SW 1271 (cell line): ENCODE data around the gene ZNF8.
"Not testable (repeated sequence)": the region's sequence is repeated elsewhere in the genome, so short reads cannot be mapped to it uniquely, and the experiment has no call there.

Experiments
- DNase-seq, 2 experiments: peaks; one replicate each; lab custom pipeline; 2025; lab: John Stamatoyannopoulos, UW

The ZNF8 gene

DNA sequence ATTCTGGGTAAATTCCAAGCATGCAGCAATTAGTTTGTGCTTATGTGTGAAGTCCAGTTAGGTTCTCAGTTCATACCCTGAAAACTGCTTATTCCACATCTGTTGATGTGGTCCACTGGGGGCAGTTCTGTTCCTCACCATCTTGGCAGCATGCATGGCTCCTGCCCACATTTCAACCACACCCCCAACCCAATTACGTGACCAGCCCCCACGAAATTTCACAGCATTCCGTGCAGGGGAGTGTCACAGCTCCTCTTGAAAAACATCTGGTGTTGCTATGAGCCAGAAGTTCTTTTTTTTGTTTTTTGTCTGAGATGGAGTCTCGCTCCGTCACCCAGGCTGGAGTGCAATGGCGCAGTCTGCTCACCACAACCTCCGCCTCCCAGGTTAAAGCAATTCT lies 17.3 kb downstream of the ZNF8 start:
- DNase-seq, result no peak

DNA sequence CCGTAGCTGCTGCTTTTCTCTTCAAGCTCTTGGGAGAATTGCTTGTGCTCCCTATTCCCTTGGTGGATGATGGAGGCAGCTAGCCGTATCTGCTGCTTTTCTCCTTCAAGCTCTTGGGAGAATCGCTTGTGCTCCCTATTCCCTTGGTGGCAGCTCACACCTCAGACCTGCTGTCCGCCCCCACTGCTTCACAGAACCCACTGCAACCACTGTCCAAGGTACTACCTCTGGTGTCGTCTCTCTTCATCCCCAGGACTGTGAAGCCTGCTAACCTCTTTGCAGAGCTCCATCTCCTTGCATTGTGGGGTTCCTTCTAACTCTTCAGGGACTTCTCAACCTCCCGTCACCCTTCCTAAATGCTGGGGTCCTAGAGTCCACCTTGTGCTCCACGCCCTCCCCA lies 21.9 kb downstream of the ZNF8 start:
- DNase-seq, result no peak

DNA sequence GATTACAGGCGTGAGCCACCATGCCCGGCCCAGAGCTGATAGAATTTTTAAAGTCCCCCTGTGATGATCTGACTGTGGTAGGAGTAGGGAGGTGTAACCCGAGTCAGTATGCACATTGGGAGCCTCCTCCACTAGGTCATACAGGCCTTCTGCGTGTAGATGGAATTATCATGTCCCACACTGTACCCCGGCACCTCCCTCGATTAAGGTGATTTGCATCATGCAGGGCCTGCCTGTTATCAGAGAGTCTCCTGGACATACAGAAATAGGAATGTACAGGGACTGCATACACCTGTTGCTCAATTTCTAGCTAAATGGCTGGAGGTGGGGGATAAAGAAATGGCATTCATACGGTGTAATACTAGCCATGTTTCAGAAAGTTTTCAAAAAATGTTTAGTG lies 25.5 kb downstream of the ZNF8 start:
- no peak for DNase-seq

DNA sequence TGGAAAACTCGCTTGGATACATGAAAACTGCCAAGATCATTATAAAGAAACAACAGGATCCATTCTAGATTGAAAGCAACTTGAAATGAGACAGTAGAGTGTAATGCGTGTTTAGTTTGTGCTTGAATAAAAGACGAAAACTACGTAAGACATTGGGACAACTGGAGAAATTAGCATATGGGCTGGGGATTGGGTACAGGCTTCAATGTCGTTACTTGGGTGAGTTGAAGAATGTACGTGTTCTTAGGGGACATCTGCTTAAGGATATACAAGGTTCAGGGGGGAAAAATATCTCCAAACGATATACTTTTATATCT lies 26.0 kb downstream of the ZNF8 start:
- no peak for DNase-seq

DNA sequence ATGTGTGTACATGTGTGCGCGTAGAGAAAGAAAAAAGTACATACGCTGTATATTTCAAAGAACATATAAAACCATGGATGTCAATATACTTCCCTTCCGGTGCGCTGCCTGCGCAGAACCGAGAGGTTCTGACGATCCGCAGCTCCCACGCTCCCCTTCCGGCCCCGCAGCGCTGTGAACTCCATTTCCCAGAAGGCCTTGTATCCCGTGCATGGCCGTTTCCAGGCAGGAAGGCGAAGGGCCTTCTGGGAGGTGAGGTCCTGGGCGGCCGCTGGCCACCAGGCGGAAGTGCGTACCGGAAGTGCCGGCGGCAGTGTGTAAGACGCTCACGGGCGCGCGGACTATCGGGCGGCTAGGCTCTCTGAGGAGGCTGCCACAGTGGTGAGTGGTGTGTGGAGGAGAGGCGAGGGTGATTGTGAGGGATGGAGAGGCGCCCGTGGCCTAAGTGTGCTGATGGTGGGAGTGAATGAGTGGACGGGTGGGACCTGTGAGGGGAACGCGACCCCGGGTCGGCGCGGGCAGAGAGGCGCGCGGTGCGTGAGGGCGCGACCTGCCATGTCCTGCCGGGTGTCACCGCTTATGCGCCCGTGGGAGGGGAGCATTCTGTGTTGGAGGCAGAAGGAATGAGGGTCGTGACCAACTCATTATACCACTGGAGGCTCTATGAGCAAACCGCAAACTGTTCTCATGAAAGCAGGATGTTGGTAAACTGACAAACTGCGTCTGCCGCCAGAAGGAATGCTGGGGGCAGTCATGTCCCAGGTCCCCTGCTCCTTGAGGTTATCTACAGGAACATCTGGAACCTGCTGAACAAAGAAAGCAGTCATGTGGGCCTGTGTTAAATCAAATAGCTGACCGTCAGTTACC lies 26.5 kb downstream of the ZNF8 start, which contains the start of gene ERVK3-1:
ERVK3-1 (plus strand) TSS at position 313 of the 867 bp plus-strand sequence. CDS start 6,792 bp downstream, outside the sequence.
- DNase-seq, result peak; percentile 66 to 88

DNA sequence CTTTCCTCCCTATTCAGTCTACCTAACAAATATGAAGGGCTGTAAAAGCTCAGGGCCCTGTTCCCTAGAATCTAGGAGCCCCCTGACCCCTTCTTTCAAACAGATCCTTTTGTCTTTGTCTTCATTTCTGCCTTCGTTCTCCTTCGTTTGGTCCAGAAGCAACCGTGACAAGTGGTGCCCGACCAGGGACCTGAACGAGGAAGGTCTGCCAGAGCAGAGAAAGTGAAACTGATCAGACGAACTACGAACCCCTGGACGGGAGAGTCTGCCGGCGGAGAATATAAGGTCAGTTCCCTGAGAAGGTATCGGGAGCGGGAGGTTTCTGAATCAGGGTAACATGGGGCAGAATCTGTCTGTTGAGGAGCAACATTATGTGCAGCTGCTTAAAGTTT lies 27.2 kb downstream of the ZNF8 start:
- DNase-seq, result no peak

DNA sequence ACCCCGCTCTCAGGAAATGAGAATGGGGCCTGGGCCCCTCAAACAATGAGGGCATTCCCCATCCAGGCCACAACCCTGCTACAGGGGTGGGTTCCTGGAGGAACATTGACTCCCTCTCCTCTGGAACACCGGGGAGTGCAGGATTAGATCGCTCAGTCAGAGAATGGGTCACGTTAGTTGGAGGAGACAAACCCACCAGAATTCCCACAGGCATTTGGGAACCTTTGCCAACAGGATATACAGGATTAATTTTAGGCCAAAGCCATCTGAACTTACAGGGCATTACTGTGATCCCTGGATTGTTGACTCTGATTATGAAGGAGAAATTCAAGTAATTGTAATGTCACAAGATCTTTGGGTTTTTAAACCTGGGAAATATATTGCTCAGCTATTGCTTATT lies 29.0 kb downstream of the ZNF8 start:
- no peak for DNase-seq

DNA sequence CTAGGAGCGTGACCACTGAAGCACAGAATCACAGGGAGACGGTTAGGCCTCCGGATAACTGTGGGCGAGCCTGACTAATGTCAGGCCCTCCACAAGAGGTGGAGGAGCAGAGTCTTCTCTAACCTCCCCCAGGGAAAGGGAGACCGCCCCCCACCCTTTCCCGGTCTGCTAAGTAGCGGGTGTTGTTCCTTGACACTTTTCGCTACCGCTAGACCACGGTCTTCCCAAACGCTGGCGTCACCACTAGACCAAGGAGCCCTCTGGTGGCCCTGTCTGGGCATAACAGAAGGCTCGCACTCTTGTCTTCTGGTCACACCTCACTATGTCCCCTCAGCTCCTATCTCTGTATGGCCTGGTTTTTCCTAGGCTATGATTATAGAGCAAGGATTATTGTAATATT lies 31.9 kb downstream of the ZNF8 start:
- DNase-seq, result not testable (repeated sequence)

DNA sequence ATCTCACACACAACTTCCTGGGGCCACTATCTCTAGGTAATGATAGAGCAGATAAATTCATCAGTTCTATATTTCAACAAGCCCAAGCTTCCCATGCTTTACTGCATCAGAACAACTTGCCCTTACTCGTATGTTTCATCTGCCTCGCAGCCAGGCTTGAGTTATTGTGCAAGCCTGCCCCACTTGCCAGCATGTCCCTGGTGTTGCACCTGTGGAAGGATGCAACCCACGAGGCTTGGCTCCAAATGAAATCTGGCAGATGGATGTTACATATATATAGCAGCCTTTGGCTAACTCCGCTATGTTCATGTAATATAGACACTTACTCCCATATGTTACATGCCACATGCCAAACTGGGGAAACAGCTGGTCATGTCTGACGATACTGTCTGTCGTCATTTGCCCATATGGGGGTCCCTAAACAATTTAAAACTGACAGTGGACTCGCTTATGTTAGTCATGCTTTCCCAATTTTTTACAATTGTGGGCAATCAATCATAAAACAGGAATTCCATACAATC lies 32.6 kb downstream of the ZNF8 start:
- no peak for DNase-seq

DNA sequence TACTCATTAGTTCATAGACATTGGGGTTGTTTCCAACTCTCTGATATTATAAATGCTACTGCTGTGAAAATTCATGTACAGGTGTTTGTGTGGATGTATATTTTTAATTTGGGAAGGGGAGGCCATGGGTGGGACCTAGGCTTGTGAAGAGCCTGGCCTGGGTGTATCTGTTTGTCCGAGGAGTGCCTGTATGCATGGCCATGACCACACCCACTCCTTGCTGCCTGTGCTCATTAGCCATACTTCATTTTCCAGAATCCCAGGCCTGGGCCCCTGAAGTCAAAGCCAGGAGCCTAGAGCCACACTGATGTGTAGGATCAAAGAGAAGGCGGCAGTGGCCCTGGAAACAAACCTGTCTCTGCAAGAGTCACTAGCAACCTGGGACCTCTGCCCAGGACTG lies 36.8 kb downstream of the ZNF8 start:
- DNase-seq, result no peak

DNA sequence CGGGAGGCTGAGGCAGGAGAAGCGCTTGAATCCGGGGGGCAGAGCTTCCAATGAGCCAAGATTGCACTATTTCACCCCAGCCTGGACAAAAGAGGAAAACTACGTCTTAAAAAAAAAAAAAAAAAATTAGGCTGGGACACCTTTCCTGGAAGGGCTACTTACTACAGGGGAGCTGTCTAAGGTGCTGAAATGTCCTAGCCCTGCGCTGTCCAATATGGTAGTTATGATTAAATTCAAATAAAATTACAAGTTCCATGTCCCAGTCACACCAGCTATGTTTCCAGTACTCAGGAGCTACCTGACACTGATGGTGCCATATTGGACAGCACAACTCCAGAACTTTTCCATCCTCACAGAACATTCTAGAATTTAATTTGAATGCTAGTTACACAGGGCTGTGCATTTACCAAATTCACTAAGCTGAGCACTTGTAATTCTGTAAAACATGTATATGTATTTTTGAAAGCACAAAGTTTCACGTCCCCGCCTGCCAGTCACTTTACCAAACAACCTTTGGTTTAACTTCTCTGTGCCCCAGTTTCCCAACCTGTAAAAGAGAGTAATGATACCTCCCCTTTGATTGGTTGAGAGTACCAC lies 38.8 kb downstream of the ZNF8 start:
- no peak for DNase-seq

DNA sequence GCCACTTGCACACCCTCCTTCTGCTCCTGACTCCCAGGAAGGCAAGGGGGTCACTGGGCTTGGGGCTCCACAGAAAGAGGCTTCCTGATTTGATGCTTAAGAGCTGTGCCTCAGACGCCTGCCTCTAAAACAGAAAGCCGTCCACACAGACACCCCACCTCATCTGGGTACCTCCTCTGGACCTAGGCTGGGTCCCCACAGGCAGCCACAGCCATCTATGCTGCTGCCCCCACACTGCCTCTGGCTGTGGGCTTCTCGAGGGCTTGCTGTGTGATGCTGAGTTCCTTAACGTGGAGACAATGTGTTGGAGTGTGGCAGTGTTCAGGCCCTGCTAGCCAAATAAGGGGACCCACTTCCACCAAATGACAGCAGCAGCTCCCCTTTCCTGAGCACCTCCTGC lies 39.5 kb downstream of the ZNF8 start:
- no peak for DNase-seq

DNA sequence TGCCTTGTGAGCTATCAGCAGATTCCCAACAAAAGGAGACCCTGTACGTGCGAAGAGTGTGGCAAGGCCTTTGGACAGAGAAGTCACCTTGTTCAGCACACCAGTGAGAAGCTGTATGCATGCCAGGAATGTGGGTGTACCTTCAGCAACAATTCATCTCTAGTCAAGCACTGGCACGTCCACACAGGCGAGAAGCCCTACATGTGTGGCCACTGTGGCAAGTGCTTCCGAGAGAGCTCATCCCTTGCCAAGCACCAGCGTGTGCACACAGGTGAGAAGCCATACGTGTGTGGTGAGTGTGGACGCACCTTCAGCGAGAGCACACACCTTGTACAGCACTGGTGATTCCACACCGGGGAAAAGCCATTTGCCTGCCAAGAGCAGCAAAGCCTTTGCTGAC lies 40.5 kb downstream of the ZNF8 start:
- no peak for DNase-seq

DNA sequence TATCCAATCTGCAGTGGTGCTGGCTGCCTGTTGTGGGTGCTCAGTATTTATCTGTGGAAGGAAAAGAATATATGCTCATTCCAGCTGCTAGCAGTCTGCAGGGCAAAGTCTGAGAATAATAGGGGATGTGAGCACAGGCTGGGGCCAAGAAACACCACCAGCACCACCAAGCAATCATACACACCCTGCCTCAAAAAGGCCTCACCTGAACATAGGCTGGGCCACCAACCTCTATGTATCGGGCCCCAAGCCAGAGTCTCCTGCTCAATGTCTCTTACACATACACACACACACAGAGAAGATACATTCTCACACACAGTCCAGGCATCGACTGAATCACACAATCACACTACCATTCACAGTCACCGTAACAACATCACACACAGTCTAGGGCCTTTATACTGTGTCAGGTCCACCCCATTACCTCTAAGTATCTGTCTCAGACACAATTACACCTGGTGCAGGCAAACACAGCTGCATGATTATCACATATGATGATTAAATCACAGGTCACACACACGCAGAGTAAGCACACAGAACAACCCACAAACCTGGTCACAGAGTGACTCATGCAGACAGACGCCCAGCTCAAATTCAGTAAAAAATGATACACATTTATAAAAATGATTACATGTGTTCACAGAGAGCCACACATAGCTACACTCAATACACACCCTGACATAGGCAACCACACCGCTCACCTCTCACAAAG lies 46.7 kb downstream of the ZNF8 start:
- DNase-seq, result no peak

DNA sequence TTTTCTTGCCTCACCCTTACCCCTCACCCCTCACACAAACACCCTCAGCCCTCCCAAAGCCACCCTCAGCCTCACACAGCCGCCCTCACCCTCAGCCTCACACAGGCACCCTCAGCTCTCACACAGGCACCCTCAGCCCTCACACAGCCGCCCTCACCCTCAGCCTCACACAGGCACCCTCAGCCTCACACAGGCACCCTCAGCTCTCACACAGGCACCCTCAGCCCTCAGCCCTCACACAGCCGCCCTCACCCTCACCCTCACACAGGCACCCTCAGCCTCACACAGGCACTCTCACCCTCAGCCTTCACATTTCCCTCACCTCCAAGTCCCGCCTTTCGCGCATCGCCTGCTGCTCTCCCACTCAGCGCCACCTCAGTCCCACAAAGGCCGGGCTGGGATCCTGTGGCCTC lies 47.8 kb downstream of the ZNF8 start:
- DNase-seq, result no peak

DNA sequence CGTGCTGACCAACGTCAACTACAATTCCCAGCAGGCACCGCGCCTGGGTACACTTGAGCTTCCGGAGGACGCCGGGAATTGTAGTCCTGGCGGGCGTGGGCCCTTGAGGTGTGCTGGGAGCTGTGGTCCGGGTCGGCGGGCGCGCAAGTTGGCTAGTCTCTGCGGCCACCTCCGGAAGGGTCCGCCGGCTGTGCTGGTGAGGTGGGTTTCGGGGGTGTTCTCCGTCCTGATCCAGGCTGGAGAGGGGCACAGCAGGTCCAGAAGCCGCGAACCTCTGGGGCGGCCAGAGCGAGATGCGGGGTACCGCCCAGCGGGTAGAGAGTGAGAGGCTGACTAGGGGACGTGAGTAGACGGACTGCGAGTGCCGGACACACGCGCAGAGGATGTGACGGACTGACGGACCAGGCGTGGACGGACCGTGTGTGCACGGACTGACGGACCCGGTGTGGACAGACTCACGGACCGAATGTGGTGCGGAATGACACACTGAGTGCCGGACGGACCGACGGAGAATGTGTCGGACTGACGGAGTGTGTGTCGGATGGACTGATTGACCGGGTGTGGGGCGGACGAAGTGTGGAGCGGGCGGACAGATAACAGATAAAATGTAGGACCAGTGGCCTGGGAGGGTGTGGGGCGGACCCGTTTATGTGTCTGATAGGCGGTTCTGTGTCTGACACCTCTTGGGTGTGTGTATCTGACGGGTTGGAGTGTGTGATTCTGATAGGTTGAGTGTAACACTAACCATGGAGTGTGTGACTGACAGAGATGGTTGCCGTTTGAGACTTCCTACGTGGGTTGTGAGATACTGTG lies 48.4 kb downstream of the ZNF8 start, which contains the start of gene ZSCAN22:
ZSCAN22 (plus strand) TSS at position 81 of the 813 bp plus-strand sequence. CDS start 7,809 bp downstream, outside the sequence.
- peak; percentile 83 to 85 for DNase-seq

DNA sequence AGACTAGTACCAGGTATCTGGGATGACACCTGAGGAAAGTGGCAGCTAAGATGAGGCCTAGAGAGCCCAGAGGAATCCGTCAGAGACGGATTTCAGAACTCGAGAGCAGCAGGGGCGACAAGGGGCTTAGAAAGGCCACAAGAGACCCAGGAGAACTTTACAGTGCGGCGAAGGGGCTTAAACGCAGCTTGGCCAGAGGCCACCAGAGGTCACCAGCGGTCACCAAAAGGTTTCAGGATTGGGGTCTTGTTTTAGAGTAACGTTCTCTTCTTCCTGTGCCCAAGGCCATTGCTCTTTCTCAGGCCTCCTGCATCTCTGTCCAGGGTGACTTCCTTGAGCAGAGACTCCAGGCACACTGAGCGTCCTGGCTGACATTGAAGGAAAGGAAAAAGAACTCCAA lies 50.2 kb downstream of the ZNF8 start:
- no peak for DNase-seq

DNA sequence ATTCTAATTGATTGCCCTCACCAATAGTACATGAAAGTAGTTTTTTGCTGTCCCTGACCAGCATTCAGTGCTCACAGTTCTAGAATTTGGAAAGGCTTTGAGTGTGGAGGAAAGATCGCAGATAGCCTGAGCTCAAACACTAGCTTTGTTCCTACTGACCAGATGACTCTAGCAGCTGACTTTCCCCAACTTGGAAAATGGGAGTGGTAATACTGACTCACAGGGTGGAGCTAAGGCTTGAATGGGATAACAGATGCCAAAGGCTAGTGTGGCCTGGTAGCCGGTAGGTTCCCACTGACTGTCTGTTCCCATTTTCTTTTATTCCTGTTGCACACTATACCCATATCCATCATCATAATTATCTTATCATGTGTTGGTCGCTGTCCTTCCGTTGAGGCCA lies 51.7 kb downstream of the ZNF8 start:
- DNase-seq, result no peak

DNA sequence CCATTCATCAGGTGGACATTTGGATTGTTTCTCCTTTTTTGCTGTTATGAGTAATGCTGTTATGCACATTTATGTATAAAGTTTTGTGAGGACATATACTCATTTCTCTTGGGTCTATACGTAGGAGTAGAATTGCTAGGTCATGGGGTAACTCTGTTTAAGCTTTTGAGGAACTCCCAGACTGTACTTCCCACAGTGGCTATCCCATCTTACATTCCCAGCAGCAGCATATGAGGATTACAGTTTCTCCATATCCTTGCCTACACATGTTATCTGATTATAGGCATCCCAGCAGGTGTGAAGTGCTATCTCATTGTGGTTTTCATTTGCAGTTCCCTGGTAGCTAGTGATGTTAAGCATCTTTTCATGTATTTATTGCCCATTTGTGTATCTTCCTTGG lies 53.9 kb downstream of the ZNF8 start:
- no peak for DNase-seq

DNA sequence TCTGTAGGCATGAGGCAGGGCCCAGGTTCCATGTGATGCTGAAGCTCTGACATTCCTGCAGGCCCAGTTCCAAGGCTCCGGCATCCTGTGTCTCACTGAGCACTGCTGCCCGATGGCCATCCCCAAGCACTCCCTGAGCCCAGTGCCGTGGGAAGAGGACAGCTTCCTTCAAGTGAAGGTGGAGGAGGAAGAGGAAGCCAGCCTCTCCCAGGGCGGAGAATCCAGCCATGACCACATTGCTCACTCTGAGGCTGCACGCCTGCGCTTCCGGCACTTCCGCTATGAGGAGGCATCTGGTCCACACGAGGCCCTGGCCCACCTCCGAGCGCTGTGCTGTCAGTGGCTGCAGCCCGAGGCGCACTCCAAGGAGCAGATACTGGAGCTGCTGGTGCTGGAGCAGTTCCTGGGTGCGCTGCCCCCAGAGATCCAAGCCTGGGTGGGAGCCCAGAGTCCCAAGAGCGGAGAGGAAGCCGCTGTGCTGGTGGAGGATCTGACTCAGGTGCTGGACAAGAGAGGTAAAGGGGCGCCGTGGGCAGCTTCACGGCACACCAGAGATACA lies 56.0 kb downstream of the ZNF8 start:
- DNase-seq, result no peak

DNA sequence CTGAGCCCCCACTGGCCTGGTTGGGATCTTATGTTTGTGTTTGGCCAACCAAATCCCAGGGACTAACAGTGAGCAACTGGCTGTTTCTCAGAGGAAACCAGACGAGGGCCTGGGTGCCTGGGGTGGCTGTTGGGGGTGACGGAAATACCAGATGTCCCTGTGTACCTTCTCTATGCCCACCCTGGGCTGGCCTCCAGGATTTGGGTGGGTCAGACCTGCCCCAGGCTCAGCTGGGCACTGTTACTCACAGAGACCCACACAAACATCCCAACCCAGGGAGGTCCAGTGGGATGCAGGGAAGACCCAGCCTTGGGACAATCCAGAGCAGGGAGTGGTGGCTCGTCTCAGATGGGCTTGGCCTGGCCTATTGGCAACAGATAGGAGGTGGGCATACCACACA lies 56.9 kb downstream of the ZNF8 start:
- DNase-seq, result no peak

DNA sequence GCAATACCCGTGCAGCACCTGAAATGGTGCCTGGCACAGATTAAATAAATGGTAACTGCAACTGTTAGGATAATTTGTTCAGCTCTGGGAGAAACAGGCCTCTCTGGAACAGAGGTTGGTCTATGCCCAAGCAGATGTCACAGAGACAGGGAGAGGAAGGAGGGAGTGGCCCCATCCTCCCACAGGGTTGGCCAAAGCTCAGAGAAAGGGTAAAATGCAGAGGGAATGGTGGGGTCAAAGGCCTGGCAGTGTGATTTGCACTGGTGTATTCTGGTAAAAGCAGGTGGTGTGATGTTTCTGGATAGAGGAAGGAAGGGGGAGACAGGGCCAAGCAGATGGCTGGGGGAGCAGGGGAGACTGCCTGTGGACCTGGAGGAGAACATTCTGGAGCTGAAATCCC lies 57.5 kb downstream of the ZNF8 start:
- DNase-seq, result no peak
